Astrocyte (in vitro differentiated cells and primary cell): Measurements from ENCODE around the gene RNF167.

Experiments used
- CTCF ChIP-seq: IDR thresholded peaks from 2 replicates; pipeline ENCODE4 v1.5.1; 2011; ENCODE audit warnings: low read depth, mild to moderate bottlenecking, inconsistent platforms, low read length, moderate library complexity; ENCODE audit not compliant: insufficient read depth
- EZH2 ChIP-seq: IDR thresholded peaks from 2 replicates; pipeline ENCODE4 v1.6.1; 2012; ENCODE audit warnings: mild to moderate bottlenecking, low read length, inconsistent platforms; ENCODE audit not compliant: insufficient read depth

GRCh38 chr17:4959261-4959965 is 19.3 kb downstream of the RNF167 start:
- TF ChIP-seq CTCF (no peak), EZH2 (no peak)
